Hematopoietic multipotent progenitor cell treated with erythropoietin and hydrocortisone succinate and interleukin-3 and kit ligand, for 15 days (in vitro differentiated cells): ENCODE measurements around the gene RSPO4.
A peak's percentile ranks its signal among the peaks of the same experiment; 100 is the strongest.

Experiments used
- DNase-seq: peaks from one replicate; pipeline ENCODE4 v3.0.0-alpha.2; 2015; ENCODE audit warnings: low spot score

Gene RSPO4

GRCh38 chr20:967796-968742 lies 34.0 kb downstream of the RSPO4 start:
- DNase-seq, result peak; percentile 20

- no peak for DNase-seq
These were observed 36.2 kb downstream of the RSPO4 start for GRCh38 chr20:965956-966355.

- DNase-seq, result no peak
These were observed 38.3 kb downstream of the RSPO4 start for GRCh38 chr20:963795-964194.

- no peak for DNase-seq
These were observed 39.4 kb downstream of the RSPO4 start for GRCh38 chr20:962683-963082.

GRCh38 chr20:962223-962622 lies 39.9 kb downstream of the RSPO4 start:
- DNase-seq, result no peak

GRCh38 chr20:961768-962167 lies 40.3 kb downstream of the RSPO4 start:
- DNase-seq, result no peak

GRCh38 chr20:959996-960615 lies 42.0 kb downstream of the RSPO4 start:
- DNase-seq, result no peak

- DNase-seq, result no peak
These were observed 42.9 kb downstream of the RSPO4 start for GRCh38 chr20:958936-959815.

GRCh38 chr20:957544-957943 lies 44.6 kb downstream of the RSPO4 start:
- no peak for DNase-seq

GRCh38 chr20:956330-956951 lies 45.7 kb downstream of the RSPO4 start:
- DNase-seq, result peak; percentile 74

- no peak for DNase-seq
These were observed 46.5 kb downstream of the RSPO4 start for GRCh38 chr20:955656-956055.

GRCh38 chr20:955111-955510 lies 47.0 kb downstream of the RSPO4 start:
- DNase-seq, result no peak

GRCh38 chr20:953742-954141 lies 48.4 kb downstream of the RSPO4 start:
- no peak for DNase-seq

GRCh38 chr20:952196-952795 lies 49.8 kb downstream of the RSPO4 start:
- DNase-seq, result no peak

GRCh38 chr20:951384-952169 lies 50.5 kb downstream of the RSPO4 start:
- DNase-seq, result no peak

GRCh38 chr20:949717-950116 lies 52.4 kb downstream of the RSPO4 start:
- DNase-seq, result no peak

GRCh38 chr20:946826-947225 lies 55.3 kb downstream of the RSPO4 start:
- DNase-seq, result no peak

- no peak for DNase-seq
These were observed 56.3 kb downstream of the RSPO4 start for GRCh38 chr20:945841-946240.

GRCh38 chr20:944774-945410 lies 57.2 kb downstream of the RSPO4 start:
- DNase-seq, result no peak

- no peak for DNase-seq
These were observed 58.0 kb downstream of the RSPO4 start for GRCh38 chr20:944148-944547.
